ENCODE data around the gene WEE1. TPM values are rescaled to one million over a fixed set of nuclear protein-coding genes. Genes with fewer than 3 reads are reported as not detected.

WEE1 gene
- total and polyA plus RNA-seq, 10 of the 15 experiments (the other 5 are each of a cell fraction or from before 2014, with no cell fraction given): 13.8 to 69.5 (median 45.4) TPM

DNA sequence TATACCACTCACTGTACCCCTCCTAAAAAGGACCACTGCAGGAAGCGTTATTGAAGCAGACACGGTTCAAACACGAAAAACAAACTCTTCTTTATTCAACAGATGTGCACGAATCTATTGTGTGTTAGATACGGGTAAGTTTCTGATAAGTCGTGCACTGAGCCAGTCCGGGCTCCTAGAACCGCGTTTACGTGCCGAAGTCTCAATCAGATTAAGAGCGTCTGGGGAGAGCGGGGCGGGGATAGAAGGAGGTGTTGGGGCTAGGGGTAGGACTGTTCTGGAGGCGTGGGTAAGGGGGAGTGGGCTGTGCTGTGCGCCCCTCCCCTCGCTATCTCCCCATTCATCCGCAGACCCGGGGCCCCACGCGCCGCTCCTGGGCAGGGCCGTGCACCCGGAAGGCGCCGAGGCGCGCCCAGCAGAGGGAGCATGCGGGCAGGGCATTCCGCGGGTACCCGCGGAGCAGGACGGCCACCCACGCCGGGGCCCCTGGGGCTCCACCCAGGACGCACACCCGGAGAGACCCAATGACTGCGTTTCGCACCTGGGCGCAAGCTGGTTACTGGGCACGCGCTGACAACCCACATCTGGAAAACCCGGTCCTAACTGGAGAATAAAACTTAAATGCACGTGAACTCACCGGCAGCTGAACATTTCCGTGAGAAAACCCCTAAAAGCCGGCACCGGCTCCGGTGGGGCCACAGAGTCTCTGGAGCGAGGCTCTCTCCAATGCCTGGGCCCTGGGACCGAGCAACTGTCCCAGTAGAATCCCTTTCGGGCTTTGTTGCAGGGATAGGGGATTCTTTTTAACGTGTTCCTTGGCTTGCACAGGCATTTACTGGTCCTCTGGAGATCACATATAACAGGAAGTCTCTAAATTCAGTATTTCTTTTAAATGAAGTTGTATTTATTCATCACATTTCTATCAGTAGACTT is 40.6 kb downstream of the WEE1 start (continued):
- TF ChIP-seq TCF7 (IDR thresholded peaks at IDR 0.05; ENCODE audit: borderline replicate concordance) (no peak), ZNF217 (IDR thresholded peaks at IDR 0.05) (no peak), ZNF274 (IDR thresholded peaks at IDR 0.05; ENCODE audit: insufficient read depth, insufficient read length) (no peak), MXI1 (IDR thresholded peaks at IDR 0.05; ENCODE audit: low read depth, low read length) (peak; percentile 61), SIX5 (IDR thresholded peaks at IDR 0.05; ENCODE audit: low read depth, low read length, severe bottlenecking) (no peak), ZZZ3 (IDR thresholded peaks at IDR 0.05; ENCODE audit: control insufficient read depth, insufficient read length, low read depth) (no peak), RELA (IDR thresholded peaks at IDR 0.05; ENCODE audit: borderline replicate concordance, partially characterized antibody) (peak; percentile 74), WRNIP1 (IDR thresholded peaks at IDR 0.05; ENCODE audit: borderline replicate concordance, low read depth, low read length) (no peak), JUND (IDR thresholded peaks at IDR 0.05; ENCODE audit: low read depth, low read length) (no peak), ATF7 (IDR thresholded peaks at IDR 0.05; ENCODE audit: low read depth) (no peak; the same call in 1 of the 2 replicates), JUNB (IDR thresholded peaks at IDR 0.05) (peak; percentile 19; the same call in 1 of the 2 replicates), SMARCA5 (IDR thresholded peaks at IDR 0.05) (peak; percentile 35; the same call in 1 of the 2 replicates), HDAC6 (IDR thresholded peaks at IDR 0.05; ENCODE audit: unreplicated experiment) (no peak), STAT1 (conservative IDR thresholded peaks at IDR 0.05) (no peak), TARDBP (IDR thresholded peaks at IDR 0.05; ENCODE audit: borderline replicate concordance) (no peak; the same call in 1 of the 2 replicates)
- TF ChIP-seq, protein P1, sequence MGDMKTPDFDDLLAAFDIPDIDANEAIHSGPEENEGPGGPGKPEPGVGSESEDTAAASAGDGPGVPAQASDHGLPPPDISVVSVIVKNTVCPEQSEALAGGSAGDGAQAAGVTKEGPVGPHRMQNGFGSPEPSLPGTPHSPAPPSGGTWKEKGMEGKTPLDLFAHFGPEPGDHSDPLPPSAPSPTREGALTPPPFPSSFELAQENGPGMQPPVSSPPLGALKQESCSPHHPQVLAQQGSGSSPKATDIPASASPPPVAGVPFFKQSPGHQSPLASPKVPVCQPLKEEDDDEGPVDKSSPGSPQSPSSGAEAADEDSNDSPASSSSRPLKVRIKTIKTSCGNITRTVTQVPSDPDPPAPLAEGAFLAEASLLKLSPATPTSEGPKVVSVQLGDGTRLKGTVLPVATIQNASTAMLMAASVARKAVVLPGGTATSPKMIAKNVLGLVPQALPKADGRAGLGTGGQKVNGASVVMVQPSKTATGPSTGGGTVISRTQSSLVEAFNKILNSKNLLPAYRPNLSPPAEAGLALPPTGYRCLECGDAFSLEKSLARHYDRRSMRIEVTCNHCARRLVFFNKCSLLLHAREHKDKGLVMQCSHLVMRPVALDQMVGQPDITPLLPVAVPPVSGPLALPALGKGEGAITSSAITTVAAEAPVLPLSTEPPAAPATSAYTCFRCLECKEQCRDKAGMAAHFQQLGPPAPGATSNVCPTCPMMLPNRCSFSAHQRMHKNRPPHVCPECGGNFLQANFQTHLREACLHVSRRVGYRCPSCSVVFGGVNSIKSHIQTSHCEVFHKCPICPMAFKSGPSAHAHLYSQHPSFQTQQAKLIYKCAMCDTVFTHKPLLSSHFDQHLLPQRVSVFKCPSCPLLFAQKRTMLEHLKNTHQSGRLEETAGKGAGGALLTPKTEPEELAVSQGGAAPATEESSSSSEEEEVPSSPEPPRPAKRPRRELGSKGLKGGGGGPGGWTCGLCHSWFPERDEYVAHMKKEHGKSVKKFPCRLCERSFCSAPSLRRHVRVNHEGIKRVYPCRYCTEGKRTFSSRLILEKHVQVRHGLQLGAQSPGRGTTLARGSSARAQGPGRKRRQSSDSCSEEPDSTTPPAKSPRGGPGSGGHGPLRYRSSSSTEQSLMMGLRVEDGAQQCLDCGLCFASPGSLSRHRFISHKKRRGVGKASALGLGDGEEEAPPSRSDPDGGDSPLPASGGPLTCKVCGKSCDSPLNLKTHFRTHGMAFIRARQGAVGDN (IDR thresholded peaks at IDR 0.05): peak; percentile 35
- TF ChIP-seq, protein P2, sequence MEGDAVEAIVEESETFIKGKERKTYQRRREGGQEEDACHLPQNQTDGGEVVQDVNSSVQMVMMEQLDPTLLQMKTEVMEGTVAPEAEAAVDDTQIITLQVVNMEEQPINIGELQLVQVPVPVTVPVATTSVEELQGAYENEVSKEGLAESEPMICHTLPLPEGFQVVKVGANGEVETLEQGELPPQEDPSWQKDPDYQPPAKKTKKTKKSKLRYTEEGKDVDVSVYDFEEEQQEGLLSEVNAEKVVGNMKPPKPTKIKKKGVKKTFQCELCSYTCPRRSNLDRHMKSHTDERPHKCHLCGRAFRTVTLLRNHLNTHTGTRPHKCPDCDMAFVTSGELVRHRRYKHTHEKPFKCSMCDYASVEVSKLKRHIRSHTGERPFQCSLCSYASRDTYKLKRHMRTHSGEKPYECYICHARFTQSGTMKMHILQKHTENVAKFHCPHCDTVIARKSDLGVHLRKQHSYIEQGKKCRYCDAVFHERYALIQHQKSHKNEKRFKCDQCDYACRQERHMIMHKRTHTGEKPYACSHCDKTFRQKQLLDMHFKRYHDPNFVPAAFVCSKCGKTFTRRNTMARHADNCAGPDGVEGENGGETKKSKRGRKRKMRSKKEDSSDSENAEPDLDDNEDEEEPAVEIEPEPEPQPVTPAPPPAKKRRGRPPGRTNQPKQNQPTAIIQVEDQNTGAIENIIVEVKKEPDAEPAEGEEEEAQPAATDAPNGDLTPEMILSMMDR (IDR thresholded peaks at IDR 0.05 in 2 of 3, conservative IDR thresholded peaks at IDR 0.05 in 1 of 3; ENCODE audit: control insufficient read depth in 2 of 3, extremely low read depth in 1 of 3, insufficient read depth in 1 of 3, low read depth in 3 of 3, low read length in 3 of 3): peak; percentile 76 to 85 (median 83)
- TF ChIP-seq, protein P3, sequence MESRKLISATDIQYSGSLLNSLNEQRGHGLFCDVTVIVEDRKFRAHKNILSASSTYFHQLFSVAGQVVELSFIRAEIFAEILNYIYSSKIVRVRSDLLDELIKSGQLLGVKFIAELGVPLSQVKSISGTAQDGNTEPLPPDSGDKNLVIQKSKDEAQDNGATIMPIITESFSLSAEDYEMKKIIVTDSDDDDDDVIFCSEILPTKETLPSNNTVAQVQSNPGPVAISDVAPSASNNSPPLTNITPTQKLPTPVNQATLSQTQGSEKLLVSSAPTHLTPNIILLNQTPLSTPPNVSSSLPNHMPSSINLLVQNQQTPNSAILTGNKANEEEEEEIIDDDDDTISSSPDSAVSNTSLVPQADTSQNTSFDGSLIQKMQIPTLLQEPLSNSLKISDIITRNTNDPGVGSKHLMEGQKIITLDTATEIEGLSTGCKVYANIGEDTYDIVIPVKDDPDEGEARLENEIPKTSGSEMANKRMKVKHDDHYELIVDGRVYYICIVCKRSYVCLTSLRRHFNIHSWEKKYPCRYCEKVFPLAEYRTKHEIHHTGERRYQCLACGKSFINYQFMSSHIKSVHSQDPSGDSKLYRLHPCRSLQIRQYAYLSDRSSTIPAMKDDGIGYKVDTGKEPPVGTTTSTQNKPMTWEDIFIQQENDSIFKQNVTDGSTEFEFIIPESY (IDR thresholded peaks at IDR 0.05): no peak
- TF ChIP-seq, protein P4, sequence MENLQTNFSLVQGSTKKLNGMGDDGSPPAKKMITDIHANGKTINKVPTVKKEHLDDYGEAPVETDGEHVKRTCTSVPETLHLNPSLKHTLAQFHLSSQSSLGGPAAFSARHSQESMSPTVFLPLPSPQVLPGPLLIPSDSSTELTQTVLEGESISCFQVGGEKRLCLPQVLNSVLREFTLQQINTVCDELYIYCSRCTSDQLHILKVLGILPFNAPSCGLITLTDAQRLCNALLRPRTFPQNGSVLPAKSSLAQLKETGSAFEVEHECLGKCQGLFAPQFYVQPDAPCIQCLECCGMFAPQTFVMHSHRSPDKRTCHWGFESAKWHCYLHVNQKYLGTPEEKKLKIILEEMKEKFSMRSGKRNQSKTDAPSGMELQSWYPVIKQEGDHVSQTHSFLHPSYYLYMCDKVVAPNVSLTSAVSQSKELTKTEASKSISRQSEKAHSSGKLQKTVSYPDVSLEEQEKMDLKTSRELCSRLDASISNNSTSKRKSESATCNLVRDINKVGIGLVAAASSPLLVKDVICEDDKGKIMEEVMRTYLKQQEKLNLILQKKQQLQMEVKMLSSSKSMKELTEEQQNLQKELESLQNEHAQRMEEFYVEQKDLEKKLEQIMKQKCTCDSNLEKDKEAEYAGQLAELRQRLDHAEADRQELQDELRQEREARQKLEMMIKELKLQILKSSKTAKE (IDR thresholded peaks at IDR 0.05; ENCODE audit: low read depth, poor library complexity, severe bottlenecking): no peak

Measured in GM12878 (cell line).